ENCODE data around the gene TBC1D14. TPM values are rescaled to one million over a fixed set of nuclear protein-coding genes. Genes with fewer than 3 reads are reported as not detected.
A peak's percentile ranks its signal among the peaks of the same experiment; 100 is the strongest.

The TBC1D14 gene
- total and polyA plus RNA-seq, 10 donors: 13.7 to 114 (median 68.4) TPM

GRCh38 chr4:7059662-7060061 is 150.0 kb downstream of the TBC1D14 start:
- TF ChIP-seq POLR2AphosphoS5 (IDR thresholded peaks at IDR 0.05) (peak in 2 of 3 donors; percentile 37 to 39), CTCF (IDR thresholded peaks at IDR 0.05 in 8 of 11, conservative IDR thresholded peaks at IDR 0.05 in 3 of 11) (no peak)
- Histone ChIP-seq H3K4me3 (no peak overlapping the region), H3K9me3 (no peaks in the 10 kb centered on the region), H3K27ac (peak overlapping the region in 6 of 8 donors; percentile 11 to 74 (median 60)), H3K4me1 (peaks cover 3 to 88% (median 32%) of the 10 kb centered on the region in 6 donors), H3K27me3 (replicated peaks in 1 of 7) (no peaks in the 10 kb centered on the region), H3K36me3 (peaks cover 0 to 100% (median 82%) of the 10 kb centered on the region in 6 donors)
- no peak for DNase-seq
- 47 to 77% (median 66%) methylated on average over 11 of the region's 11 CpGs for WGBS, 5 donors
- intact Hi-C loops (cut with DNase I; ENCODE audit: low total_unique reads): no loop called here

DNA sequence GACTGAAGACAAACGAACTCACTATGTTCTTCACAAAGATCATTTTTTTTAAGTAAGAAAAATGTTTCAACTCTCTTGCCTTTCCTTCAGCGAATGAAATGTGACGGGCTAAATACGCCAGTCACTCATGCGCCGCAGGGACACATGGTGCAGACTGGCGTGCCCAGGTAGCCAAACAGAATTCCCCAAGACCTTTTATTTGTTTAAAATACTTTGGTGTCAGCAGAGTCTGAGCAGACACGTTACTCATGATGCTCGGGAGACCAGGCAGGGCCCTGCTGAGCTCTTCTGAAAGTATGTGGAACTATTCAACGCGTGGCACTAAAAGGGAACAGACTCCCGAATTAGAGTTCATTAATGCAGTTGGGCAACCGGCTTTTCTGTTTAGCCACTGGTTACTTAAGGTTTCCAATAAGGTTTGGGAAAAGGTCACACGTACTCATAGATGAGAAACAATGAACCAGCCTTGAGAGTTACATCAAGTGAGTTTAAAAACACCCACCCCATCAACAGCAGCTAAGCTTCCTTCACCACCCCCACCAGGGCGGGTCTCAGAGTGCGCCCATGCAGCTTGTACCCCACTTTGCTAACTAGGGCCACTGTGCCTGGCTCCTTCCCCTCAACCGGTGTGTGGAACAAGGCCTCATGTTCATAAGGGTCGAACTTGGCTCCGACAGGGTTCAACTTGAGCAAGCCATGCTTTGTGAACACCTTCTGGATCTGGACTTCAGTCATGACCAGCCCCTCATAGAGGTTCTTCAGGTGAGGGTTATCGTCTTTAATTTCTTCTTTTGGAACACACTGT is 150.9 kb downstream of the TBC1D14 start:
- Histone ChIP-seq H3K36me3 (peaks cover 0 to 99% (median 76%) of the 10 kb centered on the region in 6 donors), H3K27ac (peak overlapping the region in 5 of 8 donors; percentile 44 to 74 (median 66)), H3K4me3 (no peak overlapping the region), H3K4me1 (peaks cover 9 to 88% (median 38%) of the 10 kb centered on the region in 6 donors), H3K9me3 (no peaks in the 10 kb centered on the region), H3K27me3 (replicated peaks in 1 of 7) (no peaks in the 10 kb centered on the region)
- TF ChIP-seq CTCF (IDR thresholded peaks at IDR 0.05 in 8 of 11, conservative IDR thresholded peaks at IDR 0.05 in 3 of 11) (no peak), POLR2AphosphoS5 (IDR thresholded peaks at IDR 0.05) (peak in 1 of 3 donors; percentile 8), POLR2A (IDR thresholded peaks at IDR 0.05) (no peak)
- intact Hi-C loops (cut with DNase I; ENCODE audit: low total_unique reads): no loop called here
- WGBS, 5 donors: 76 to 92% (median 81%) methylated on average over 20 of the region's 20 CpGs
- no peak for DNase-seq

GRCh38 chr4:7061815-7062214 is 152.2 kb downstream of the TBC1D14 start:
- no peak overlapping the region for H3K4me3 ChIP-seq
- intact Hi-C loops (cut with DNase I; ENCODE audit: low total_unique reads): no loop called here
- no peak for DNase-seq
- no peaks in the 10 kb centered on the region for H3K27me3 ChIP-seq (replicated peaks in 1 of 7)
- TF ChIP-seq POLR2AphosphoS5 (IDR thresholded peaks at IDR 0.05): no peak
- WGBS, 5 donors: 85 to 92% (median 91%) methylated on average over 6 of the region's 6 CpGs
- peak overlapping the region in 2 of 8 donors; percentile 15 to 16 for H3K27ac ChIP-seq
- H3K9me3 ChIP-seq: no peaks in the 10 kb centered on the region
- H3K36me3 ChIP-seq: peaks cover 0 to 89% (median 63%) of the 10 kb centered on the region in 6 donors
- peaks cover 18 to 95% (median 51%) of the 10 kb centered on the region in 6 donors for H3K4me1 ChIP-seq

DNA sequence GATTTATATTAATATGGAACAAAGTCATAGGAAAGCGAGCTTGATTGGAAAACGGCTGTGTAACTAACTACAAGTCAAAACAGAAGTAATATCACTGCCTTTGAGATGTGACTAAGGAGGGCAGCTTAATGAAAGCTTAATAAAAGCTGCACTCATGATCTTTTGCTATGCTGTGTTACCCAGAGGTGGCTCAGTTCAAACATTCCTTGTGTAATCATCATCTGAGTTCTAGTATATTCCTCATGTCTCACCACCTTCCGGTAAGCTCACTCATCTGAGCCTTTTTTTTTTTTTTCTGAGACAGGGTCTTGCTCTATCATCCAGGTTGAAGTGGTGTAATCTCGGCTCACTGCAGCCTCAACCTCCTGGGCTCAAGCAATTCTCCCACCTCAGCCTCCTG is 153.2 kb downstream of the TBC1D14 start:
- intact Hi-C loops (cut with DNase I; ENCODE audit: low total_unique reads): no loop called here
- Histone ChIP-seq H3K4me1 (peaks cover 24 to 95% (median 56%) of the 10 kb centered on the region in 6 donors), H3K4me3 (no peak overlapping the region), H3K27me3 (replicated peaks in 1 of 7) (no peaks in the 10 kb centered on the region), H3K9me3 (no peaks in the 10 kb centered on the region), H3K36me3 (peaks cover 0 to 79% (median 57%) of the 10 kb centered on the region in 6 donors), H3K27ac (peak overlapping the region in 1 of 8 donors; percentile 21)
- TF ChIP-seq CTCF (IDR thresholded peaks at IDR 0.05 in 8 of 11, conservative IDR thresholded peaks at IDR 0.05 in 3 of 11) (no peak), POLR2A (IDR thresholded peaks at IDR 0.05) (no peak), POLR2AphosphoS5 (IDR thresholded peaks at IDR 0.05) (no peak)
- no peak for DNase-seq
- WGBS, 5 donors: 92 to 97% (median 96%) methylated on average over 4 of the region's 4 CpGs

Measured in spleen (tissue), 11 donors.